Measurements from ENCODE around the gene ASTN2. TPM values are rescaled to one million over a fixed set of nuclear protein-coding genes. Genes with fewer than 3 reads are reported as not detected.

The ASTN2 gene
- total and polyA plus RNA-seq, 4 donors, result 0.57 to 2.9 (median 1.4) TPM

- H3K27ac ChIP-seq (ENCODE audit: low read depth in 1 of 2, low read length in 2 of 2), result no peak overlapping the region
- TF ChIP-seq HNF4G (IDR thresholded peaks at IDR 0.05) (no peak), RXRA (IDR thresholded peaks at IDR 0.05) (no peak), HNF4A (conservative IDR thresholded peaks at IDR 0.05) (no peak), NR2F2 (IDR thresholded peaks at IDR 0.05) (no peak), TAF1 (conservative IDR thresholded peaks at IDR 0.05) (no peak), RAD21 (IDR thresholded peaks at IDR 0.05) (no peak), SP1 (IDR thresholded peaks at IDR 0.05) (no peak), JUND (IDR thresholded peaks at IDR 0.05) (no peak), GABPA (IDR thresholded peaks at IDR 0.05 in 1 of 2, conservative IDR thresholded peaks at IDR 0.05 in 1 of 2) (no peak), FOXA2 (IDR thresholded peaks at IDR 0.05) (no peak)
- TF ChIP-seq, protein P1, sequence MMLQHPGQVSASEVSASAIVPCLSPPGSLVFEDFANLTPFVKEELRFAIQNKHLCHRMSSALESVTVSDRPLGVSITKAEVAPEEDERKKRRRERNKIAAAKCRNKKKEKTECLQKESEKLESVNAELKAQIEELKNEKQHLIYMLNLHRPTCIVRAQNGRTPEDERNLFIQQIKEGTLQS (IDR thresholded peaks at IDR 0.05), result no peak
- TF ChIP-seq, protein P2, sequence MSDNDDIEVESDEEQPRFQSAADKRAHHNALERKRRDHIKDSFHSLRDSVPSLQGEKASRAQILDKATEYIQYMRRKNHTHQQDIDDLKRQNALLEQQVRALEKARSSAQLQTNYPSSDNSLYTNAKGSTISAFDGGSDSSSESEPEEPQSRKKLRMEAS (IDR thresholded peaks at IDR 0.05), result no peak
- TF ChIP-seq, protein P3, sequence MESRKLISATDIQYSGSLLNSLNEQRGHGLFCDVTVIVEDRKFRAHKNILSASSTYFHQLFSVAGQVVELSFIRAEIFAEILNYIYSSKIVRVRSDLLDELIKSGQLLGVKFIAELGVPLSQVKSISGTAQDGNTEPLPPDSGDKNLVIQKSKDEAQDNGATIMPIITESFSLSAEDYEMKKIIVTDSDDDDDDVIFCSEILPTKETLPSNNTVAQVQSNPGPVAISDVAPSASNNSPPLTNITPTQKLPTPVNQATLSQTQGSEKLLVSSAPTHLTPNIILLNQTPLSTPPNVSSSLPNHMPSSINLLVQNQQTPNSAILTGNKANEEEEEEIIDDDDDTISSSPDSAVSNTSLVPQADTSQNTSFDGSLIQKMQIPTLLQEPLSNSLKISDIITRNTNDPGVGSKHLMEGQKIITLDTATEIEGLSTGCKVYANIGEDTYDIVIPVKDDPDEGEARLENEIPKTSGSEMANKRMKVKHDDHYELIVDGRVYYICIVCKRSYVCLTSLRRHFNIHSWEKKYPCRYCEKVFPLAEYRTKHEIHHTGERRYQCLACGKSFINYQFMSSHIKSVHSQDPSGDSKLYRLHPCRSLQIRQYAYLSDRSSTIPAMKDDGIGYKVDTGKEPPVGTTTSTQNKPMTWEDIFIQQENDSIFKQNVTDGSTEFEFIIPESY (IDR thresholded peaks at IDR 0.05), result no peak
- WGBS, result 41% methylated on average over 1 of the region's 1 CpG
- H3K36me3 ChIP-seq (ENCODE audit: control insufficient read depth in 4 of 4, insufficient read depth in 3 of 4, low read depth in 1 of 4, low read length in 3 of 4), result no peaks in the 10 kb centered on the region
- no peak overlapping the region for H3K9ac ChIP-seq (ENCODE audit: low read depth in 1 of 2, low read length in 2 of 2)
- no peaks in the 10 kb centered on the region for H3K9me3 ChIP-seq (ENCODE audit: control insufficient read depth in 4 of 4, low read length in 3 of 4)
- H3K4me3 ChIP-seq (ENCODE audit: low read depth in 1 of 3, low read length in 3 of 3), result no peak overlapping the region
- H3K4me1 ChIP-seq (ENCODE audit: control insufficient read depth in 4 of 4, insufficient read depth in 4 of 4, low read length in 3 of 4), result no peaks in the 10 kb centered on the region
- H3K27me3 ChIP-seq (ENCODE audit: control insufficient read depth in 4 of 4, insufficient read depth in 4 of 4, low read length in 3 of 4), result peaks cover 0 to 4% (median 0%) of the 10 kb centered on the region in 4 donors
- no peak for DNase-seq (ENCODE audit: low spot score)
Measured at GRCh38 chr9:117343427-117343826, 71.4 kb downstream of the ASTN2 start.

DNA sequence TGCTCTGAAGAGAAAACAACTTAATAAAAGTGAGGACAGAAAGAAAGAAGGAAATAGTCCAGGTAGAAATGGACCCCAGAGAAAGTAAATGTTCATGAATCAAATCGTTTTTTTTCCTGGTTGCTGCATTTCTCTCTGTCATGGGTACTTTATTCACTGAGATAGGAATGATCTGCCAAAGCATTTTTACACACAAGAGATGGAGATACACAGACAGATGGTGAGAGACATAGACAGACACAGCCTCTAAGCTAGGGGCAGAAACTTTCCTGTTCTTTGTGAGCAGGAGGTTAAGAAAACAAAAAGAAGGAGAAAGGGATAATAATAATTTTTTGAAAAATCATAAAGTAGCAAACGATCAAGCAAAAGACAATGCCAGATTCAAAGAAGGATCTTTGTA is 73.7 kb downstream of the ASTN2 start:
- DNase-seq (ENCODE audit: low spot score), result no peak
- Histone ChIP-seq H3K27me3 (ENCODE audit: control insufficient read depth in 4 of 4, insufficient read depth in 4 of 4, low read length in 3 of 4) (peaks cover 0 to 4% (median 0%) of the 10 kb centered on the region in 4 donors), H3K4me3 (ENCODE audit: low read depth in 1 of 3, low read length in 3 of 3) (no peak overlapping the region), H3K9ac (ENCODE audit: low read depth in 1 of 2, low read length in 2 of 2) (no peak overlapping the region), H3K4me1 (ENCODE audit: control insufficient read depth in 4 of 4, insufficient read depth in 4 of 4, low read length in 3 of 4) (no peaks in the 10 kb centered on the region), H3K9me3 (ENCODE audit: control insufficient read depth in 4 of 4, low read length in 3 of 4) (no peaks in the 10 kb centered on the region), H3K27ac (ENCODE audit: low read depth in 1 of 2, low read length in 2 of 2) (no peak overlapping the region), H3K36me3 (ENCODE audit: control insufficient read depth in 4 of 4, insufficient read depth in 3 of 4, low read depth in 1 of 4, low read length in 3 of 4) (no peaks in the 10 kb centered on the region)
- WGBS, result 46% methylated on average over 2 of the region's 2 CpGs
- TF ChIP-seq, protein P2 (IDR thresholded peaks at IDR 0.05), result no peak
- no peak for TF ChIP-seq NR2F2 (IDR thresholded peaks at IDR 0.05)
- no peak for TF ChIP-seq REST (IDR thresholded peaks at IDR 0.05)
- TF ChIP-seq TAF1 (conservative IDR thresholded peaks at IDR 0.05), result no peak
- TF ChIP-seq, protein P3 (IDR thresholded peaks at IDR 0.05), result no peak
- TF ChIP-seq JUND (IDR thresholded peaks at IDR 0.05), result no peak
- TF ChIP-seq RAD21 (IDR thresholded peaks at IDR 0.05), result no peak
- no peak for TF ChIP-seq FOXA2 (IDR thresholded peaks at IDR 0.05)
- TF ChIP-seq HNF4G (IDR thresholded peaks at IDR 0.05), result no peak
- TF ChIP-seq RXRA (IDR thresholded peaks at IDR 0.05), result no peak
- TF ChIP-seq FOXA1 (IDR thresholded peaks at IDR 0.05), result no peak
- no peak for TF ChIP-seq SP1 (IDR thresholded peaks at IDR 0.05)
- TF ChIP-seq, protein P4, sequence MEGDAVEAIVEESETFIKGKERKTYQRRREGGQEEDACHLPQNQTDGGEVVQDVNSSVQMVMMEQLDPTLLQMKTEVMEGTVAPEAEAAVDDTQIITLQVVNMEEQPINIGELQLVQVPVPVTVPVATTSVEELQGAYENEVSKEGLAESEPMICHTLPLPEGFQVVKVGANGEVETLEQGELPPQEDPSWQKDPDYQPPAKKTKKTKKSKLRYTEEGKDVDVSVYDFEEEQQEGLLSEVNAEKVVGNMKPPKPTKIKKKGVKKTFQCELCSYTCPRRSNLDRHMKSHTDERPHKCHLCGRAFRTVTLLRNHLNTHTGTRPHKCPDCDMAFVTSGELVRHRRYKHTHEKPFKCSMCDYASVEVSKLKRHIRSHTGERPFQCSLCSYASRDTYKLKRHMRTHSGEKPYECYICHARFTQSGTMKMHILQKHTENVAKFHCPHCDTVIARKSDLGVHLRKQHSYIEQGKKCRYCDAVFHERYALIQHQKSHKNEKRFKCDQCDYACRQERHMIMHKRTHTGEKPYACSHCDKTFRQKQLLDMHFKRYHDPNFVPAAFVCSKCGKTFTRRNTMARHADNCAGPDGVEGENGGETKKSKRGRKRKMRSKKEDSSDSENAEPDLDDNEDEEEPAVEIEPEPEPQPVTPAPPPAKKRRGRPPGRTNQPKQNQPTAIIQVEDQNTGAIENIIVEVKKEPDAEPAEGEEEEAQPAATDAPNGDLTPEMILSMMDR (IDR thresholded peaks at IDR 0.05; ENCODE audit: low read depth, low read length, missing input control), result no peak
- TF ChIP-seq, protein P1 (IDR thresholded peaks at IDR 0.05), result no peak

Data from liver (tissue), 9 donors.